ENCODE measurements around the gene AP3D1.
A peak's percentile ranks its signal among the peaks of the same experiment; 100 is the strongest.
"Not testable (repeated sequence)": the region's sequence is repeated elsewhere in the genome, so short reads cannot be mapped to it uniquely, and the experiment has no call there.

Gene AP3D1

DNA sequence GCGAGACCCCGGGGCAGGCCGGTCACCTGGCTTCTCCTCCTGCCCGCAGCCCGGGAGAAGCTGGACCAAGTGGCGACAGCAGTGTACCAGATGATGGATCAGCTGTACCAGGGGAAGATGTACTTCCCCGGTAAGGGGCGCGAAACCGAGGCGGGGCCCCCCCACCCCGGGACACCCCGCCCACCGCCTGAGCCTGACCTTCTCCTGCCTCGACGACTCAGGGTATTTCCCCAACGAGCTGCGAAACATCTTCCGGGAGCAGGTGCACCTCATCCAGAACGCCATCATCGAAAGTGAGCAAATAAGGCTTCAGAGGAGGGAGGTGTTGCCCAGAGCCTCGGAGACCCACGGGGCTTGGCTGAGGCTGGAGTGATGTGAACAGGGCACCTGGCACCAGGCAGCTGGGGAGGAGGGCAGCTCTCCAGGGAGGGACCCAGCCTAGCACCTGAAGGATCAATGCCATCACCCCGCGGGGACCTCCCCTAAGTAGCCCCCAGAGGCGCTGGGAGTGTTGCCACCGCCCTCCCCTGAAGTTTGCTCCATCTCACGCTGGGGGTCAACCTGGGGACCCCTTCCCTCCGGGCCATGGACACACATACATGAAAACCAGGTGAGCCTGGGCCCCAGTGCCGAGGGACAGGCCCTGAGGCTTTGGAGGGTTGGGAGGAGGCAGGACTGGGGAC lies 54.0 kb downstream of the AP3D1 start:
- no peak for DNase-seq (ENCODE audit: low read depth)
- peak overlapping the region; percentile 51 for H3K4me3 ChIP-seq (ENCODE audit: low read depth, low read length)

DNA sequence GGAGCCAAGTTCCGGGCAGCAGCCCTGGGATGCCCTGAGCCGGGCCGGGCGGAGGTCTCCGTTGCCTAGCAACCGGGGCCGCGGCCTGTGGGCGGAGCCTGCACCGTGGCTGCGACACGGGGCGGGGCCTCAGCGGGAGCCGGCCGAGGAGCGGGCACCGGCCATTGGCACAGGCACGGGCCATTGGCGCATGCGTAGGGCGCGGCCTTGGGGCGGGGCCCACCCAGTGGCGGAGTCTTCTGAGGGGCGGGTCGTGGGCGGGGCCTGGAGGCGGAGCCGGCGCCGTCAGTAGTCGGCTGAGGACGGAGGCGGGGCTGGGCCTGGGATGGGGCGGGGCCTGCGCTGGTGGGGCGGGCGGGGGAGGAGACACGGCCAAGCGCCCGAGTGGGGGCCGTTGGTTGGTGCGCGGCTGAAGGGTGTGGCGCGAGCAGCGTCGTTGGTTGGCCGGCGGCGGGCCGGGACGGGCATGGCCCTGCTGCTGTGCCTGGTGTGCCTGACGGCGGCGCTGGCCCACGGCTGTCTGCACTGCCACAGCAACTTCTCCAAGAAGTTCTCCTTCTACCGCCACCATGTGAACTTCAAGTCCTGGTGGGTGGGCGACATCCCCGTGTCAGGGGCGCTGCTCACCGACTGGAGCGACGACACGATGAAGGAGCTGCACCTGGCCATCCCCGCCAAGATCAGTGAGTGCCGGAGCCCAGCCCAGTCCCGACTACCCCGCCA lies 54.7 kb downstream of the AP3D1 start, which contains the start of gene IZUMO4:
TSS of gene IZUMO4 (plus strand) at position 436 of the 723 bp plus-strand sequence. CDS start at position 467, 31 bp downstream.
- DNase-seq (ENCODE audit: low read depth), result peak; percentile 85
- H3K4me3 ChIP-seq (ENCODE audit: low read depth, low read length), result peak within 1 kb of the TSS; percentile 66

DNA sequence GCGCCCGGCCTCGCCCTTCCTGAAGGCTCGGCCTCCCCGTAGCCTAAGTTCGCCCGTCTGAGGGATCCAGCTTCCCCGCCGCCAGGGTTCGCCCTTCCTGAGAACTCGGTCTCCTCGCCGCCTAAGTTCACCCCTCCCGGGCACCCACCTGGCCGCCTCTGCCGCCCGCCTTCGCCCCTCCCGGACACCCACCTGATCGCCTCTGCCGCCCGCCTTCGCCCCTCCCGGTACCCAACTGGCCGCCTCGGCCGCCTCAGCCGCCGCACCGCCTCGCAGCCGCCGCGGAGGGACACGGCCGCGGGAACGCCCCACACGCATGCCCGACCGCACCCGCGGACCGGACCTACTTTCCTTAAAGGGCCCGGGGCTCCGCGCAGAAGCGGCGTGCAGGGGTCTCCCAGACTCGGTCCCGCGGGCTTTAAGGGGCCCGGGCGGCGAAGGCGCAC lies 55.3 kb downstream of the AP3D1 start, which contains the start of gene MOB3A:
TSS of gene MOB3A (minus strand) at position 293 of the 446 bp plus-strand sequence. CDS start 17,766 bp downstream, outside the sequence.
- peak; percentile 80 for DNase-seq (ENCODE audit: low read depth)

DNA sequence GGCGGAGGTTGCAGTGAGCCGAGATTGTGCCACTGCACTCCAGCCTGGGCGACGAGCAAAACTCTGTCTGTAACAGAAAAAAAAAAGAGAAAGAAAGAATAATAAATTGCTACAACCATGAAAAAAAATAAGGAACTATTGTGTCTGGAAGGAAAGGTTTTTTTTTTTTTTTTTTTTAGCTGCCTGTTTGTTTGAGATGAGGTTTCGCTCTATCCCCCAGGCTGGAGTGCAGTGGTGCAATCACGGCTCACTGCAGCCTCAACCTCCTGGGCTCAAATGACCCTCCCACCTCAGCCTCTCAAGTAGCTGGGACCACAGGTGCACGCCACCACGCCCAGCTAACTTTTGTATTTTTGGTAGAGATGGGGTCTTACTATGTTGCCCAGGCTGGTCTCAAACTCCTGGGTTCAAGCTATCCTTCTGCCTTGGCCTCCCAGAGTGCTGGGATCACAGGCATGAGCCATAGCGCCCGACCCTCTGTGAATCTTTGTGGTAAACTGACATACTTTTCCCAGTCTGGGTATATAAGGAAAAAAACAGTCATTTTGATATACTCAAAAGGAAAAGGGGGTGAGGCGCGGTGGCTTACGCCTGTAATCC lies 59.3 kb downstream of the AP3D1 start:
- DNase-seq (ENCODE audit: low read depth); H3K4me3 ChIP-seq (ENCODE audit: low read depth, low read length): not testable (repeated sequence)

More for the DNA sequence above, 55.3 kb downstream of the AP3D1 start, which contains the start of gene MOB3A:
- peak within 1 kb of the TSS; percentile 66 for H3K4me3 ChIP-seq (ENCODE audit: low read depth, low read length)

DNA sequence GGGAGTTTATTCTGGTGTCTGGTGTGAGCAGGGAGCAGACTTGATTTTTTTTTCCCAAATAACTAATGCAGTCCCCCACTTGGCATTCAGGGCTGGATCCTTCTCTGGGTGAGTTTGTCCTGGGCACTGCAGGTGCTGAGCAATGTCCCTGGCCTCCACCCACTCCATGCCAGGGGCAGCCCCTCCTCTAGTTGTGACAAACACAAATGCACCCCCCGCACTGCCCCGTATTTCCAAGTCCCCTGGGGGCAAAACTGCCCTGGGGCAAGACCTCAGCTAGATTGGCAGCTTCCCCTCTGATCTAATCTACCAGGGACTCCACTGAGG lies 61.7 kb downstream of the AP3D1 start:
- no peak overlapping the region for H3K4me3 ChIP-seq (ENCODE audit: low read depth, low read length)
- no peak for DNase-seq (ENCODE audit: low read depth)

DNA sequence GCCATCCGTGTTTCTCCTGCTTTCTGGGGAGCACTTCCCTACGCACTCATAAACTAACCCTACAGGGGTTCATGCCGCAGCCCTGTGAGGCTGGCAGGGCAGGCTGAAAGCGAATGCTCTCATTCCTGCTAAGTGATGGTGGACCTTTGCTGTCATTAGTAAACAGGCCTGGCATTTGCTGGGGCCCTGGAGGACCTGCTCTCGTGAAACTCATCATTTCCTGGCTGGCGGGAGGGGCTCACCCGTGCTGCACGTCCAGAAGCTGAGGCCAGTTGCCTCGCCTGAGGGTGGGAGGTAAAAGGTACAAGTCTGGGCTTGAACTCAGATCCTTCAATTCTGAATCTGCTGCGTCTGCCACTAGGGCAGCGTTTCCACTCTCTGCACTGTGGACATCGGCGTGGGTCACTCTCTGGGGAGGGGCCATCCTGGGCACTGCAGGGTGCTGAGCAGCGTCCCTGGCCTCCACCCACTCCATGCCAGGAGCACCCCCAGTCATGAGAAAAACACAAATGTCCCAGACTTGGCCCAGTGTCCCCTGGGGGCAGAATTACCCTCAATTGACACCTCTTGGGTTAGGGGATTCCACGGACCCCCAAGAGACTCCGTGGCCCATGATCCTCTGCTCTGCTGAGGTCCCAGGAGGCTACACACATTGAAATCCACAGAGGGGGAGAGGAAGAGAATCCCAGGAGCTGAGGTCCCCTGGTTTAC lies 62.2 kb downstream of the AP3D1 start:
- DNase-seq (ENCODE audit: low read depth), result peak; percentile 17
- H3K4me3 ChIP-seq (ENCODE audit: low read depth, low read length), result no peak overlapping the region

DNA sequence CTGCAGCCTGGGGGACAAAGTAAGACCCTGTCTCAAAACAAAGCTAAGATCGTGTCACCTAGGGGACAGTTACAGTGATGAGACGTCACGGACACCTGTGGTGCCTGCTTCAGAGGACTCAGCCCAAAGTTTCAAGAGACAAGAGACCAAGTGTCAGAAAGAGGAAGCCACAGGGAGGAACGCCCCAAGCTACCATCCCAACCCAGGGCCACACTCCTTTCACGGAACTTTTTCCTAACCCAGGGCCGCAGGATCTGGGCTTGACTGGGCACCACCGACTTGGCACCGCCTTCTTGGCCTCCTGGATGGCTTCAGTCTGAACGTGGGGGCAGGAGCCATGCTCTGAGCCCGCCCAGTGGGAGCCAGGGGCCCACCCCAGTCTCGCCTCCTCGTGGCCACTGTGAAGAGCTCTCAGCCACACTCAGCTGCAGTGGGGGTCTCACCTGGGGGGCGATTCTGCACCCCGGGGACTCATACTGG lies 63.7 kb downstream of the AP3D1 start:
- no peak overlapping the region for H3K4me3 ChIP-seq (ENCODE audit: low read depth, low read length)
- DNase-seq (ENCODE audit: low read depth), result no peak

DNA sequence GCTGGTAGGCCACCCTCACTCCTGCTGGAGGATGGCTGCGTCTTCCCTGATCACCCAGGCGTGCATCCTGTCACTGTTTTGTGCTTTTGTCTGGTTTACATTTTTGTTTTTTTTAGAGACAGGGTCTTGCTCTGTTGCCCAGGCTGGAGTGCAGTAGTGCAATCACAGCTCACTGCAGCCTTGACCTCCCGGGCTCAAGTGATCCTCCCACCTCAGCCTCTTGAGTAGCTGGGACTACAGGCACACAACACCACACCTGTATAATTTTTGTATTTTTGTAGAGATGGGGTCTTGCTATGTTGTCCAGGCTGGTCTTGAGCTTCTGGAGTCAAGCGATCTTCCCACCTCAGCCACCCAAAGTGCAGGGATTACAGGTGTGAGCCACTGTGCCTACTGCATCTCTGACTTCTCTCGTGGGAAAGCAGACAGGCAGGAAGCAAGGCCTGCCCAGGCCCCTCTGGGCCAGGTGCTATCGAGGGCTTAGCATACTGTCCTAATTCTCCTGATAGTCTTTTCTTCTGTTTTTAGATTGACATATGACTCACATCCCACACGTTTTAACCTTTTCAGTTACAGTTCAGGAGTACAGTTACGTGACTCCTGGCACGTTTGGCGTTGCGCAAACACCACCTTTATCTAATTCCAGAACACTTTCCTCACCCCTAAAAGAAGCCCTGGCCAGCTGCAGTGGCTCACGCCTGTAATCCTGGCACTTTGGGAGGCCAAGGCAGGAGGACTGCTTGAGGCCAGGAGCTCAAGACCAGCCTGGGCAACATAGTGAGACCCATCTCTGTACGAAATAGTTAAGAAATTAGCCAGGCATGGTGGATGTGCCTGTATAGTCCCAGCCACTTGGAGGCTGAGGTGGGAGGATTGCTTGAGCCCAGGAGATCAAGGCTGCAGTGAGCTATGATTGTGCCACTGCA lies 64.4 kb downstream of the AP3D1 start:
- H3K4me3 ChIP-seq (ENCODE audit: low read depth, low read length), result not testable (repeated sequence)
- peak; percentile 24 for DNase-seq (ENCODE audit: low read depth)

DNA sequence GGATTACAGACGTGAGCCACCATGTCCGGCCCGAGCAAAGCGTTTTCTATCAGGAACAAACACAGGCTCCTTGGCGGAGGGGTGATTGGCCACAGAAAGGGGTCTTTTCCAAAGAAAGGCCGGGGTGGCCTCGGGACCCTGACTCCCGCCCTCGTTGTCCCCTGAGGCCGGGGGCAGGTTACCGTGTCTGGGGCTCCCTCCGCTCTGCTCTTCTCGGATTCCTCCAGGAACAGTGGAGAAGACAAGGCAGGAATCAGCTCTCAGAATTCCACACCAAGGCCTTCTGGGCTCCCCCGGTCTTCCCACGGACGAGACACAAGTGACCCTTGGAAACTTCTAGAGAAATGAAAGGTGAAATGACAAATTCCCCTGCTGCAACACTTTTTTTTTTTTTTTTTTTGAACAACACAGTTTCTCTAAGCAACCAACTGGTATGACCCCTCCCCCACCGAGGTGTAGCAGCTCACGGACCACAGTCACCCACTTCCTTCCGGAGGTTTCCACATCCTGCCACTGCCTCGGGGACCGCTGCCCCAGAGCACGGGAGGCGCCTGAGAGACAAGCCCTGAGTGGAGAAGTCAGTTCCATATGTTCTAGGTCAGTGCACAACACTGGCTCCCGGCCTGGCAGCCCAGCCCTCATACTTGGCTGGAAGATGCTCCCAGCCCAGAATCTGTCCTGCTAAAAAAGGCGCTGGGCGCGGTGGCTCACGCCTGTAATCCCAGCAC lies 66.2 kb downstream of the AP3D1 start:
- DNase-seq (ENCODE audit: low read depth), result no peak
- no peak overlapping the region for H3K4me3 ChIP-seq (ENCODE audit: low read depth, low read length)

DNA sequence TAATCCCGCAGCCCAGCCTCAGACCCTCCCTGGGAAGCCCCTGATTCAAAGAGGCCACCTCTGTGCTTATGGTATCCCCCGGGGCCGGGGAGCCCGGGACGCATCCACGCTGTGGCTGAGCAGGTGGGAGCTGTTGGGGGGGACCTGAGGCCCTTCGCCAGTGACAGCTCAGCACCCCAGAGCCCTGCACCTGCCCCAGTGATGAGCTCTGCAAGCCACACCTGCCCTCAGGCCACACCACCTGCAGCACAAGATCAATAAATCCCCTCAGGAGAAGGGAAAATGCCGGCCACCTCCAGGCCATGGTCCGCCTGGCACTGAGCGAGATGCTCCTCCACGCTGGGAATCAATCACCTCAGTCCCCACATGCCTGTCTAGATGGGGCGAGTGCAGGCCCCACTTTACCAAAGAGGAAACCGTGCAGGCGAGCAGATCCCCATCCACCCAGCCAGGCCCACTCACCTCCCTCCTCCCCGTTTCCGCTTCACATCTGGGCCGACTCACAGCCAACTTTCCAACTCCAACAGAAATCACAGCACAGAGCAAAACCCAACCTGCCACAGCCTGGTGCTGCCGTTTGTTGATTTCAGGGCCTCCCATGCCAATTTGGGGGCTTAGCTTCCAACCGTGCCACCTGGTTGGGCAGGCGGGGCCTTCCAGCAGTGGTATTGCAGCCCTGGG lies 68.1 kb downstream of the AP3D1 start:
- DNase-seq (ENCODE audit: low read depth), result no peak
- no peak overlapping the region for H3K4me3 ChIP-seq (ENCODE audit: low read depth, low read length)

DNA sequence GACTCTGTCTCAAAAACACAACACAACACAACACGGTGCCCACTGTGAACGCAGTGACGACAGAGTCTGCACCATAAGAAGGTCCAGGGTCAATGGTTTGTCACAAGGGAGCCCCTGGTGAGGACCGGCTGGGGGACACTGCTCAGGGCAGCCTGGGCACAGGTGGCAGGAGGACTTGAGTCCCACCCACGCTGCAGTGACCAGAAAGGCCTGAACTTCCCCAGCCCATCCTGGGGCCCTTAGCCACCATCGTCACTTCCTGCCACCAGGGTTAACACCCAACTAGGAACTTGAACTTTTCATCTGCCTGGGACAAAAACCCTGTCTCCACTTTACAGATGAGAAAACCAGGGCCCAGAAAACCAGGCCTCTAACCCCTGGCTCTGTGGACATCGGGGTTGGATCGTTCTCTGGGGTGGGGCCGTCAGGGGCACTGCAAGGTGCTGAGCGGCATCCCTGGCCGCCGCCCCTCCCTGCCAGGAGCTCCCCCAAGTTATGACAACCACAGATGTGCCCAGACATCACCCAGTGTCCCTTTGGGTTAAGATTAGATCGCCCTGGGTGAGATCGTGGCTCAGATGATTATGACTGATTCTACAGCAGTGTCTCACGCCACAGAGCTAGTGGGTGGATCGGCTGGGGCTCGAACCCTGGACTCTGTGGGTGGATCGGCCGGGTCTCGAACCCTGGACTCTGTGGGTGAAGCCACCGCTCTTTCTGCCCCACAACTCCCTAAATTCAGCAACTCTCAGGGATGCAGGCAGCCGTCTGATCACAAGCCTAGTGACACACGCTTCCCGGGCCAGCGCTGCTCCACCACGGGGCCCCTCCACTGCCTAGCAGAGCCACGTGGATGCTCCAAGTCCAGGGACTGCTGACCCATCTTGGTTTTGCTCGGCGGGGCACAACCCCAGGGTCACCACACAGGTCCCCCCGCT lies 69.2 kb downstream of the AP3D1 start:
- H3K4me3 ChIP-seq (ENCODE audit: low read depth, low read length), result no peak overlapping the region
- no peak for DNase-seq (ENCODE audit: low read depth)

DNA sequence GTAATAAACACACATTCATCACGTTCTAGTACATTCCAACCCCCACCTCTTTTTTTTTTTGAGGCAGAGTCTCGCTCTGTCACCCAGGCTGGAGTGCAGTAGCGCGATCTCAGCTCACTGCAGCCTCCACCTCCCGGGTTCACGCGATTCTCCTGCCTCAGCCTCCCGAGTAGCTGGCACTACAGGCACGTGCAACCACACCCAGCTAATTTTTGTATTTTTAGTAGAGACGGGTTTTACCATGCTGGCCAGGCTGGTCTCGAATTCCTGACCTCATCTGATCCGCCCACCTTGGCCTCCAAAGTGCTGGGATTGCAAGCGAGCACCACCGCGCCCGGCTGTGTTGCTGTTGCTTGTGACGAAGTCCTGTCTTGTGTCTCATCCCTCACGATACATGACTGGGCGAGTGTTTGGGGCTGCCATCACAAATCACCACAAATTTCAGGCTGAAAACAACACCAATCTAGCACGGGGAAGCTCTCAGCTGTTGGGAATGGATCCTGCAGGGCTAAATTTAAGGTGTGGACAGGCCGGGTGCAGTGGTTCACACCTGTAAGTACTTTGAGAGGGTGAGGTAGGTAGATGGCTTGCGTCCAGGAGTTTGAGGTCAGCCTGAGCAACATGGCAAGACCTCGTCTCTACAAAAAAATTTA lies 70.9 kb downstream of the AP3D1 start:
- DNase-seq (ENCODE audit: low read depth), result no peak
- no peak overlapping the region for H3K4me3 ChIP-seq (ENCODE audit: low read depth, low read length)

DNA sequence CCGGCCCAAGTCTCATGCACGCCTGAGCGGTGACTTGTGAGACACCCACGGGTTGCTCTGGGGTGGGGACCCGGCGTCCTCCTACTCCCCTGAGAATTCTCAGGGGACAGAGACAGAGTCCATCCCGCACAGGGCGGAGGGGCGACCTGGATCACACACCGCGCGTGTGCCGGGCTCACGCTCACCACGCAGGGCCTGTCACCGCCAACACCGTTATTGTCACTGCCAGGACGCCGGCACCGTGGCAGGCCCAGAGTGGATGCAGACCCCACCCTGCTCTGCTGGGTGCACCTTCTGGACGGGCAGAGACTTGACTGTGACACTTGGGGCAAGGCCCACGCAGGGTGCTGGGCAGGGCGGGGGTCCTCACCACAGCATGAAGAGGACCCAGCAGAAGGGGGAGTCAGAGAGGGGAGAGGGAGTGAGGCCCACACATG lies 71.5 kb downstream of the AP3D1 start:
- no peak overlapping the region for H3K4me3 ChIP-seq (ENCODE audit: low read depth, low read length)
- no peak for DNase-seq (ENCODE audit: low read depth)

DNA sequence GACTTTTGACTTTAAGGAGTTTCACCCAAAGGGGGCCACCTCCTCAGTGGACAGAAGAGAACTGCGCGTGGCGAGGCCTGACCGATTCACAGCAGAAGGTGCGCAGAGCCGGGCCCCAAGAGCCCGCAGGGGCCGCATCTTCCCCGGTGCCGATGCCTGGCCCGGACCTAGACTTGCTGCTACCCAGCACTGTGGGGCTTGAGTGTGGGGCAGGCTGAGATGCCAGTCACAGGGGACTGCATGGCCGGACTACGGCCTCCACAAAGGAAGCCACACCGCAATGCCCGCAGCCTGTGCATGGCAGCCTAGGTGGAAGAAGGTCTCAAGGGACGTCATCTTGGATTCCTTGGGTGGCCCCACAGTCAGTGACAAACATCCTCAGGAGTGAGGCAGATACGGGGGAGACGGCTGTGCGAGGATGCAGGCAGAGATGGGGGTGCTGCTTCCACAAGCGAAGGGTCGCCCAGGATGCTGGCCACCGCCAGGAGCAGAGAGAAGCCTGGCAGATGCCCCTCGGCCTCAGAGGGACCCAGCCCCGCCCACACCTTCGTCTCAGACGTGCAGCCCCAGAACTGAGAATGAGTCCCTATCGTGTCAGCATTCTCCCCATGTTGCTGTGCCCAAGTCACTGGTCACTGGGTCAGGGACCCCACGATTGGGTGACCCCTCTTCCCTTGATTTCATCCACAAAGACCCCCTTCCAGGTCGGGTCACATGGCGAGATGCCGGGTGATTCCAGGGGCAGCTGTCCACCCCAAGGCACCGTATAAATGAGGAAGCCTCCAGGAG lies 72.1 kb downstream of the AP3D1 start:
- H3K4me3 ChIP-seq (ENCODE audit: low read depth, low read length), result no peak overlapping the region
- DNase-seq (ENCODE audit: low read depth), result no peak
